ENCODE results near the gene IGF1R. TPM values are rescaled to one million over a fixed set of nuclear protein-coding genes. Genes with fewer than 3 reads are reported as not detected.

IGF1R gene
- total RNA-seq, 1 experiment from 2014 or later, result 125 TPM

- ChIA-PET CTCF (interaction anchor here (0.6 to 1.5 kb wide), 4 partner anchors 14 to 166 kb away, joined by 4 to 5 read pairs (median 4); no protein-coding TSS in a partner anchor), POLR2A (no interaction called here)
- H3K27ac Mint-ChIP-seq, result no peak overlapping the region
- no peak overlapping the region for H3K4me3 Mint-ChIP-seq
- no peaks in the 10 kb centered on the region for H3K27me3 Mint-ChIP-seq (ENCODE audit: low read depth)
- no peaks in the 10 kb centered on the region for H3K9me3 Mint-ChIP-seq
- no peaks in the 10 kb centered on the region for H3K36me3 Mint-ChIP-seq
- peak; percentile 61 for TF ChIP-seq ZNF121 (CRISPR knock-in tag; IDR thresholded peaks at IDR 0.05)
- TF ChIP-seq AFF4 (CRISPR knock-in tag; IDR thresholded peaks at IDR 0.05; ENCODE audit: borderline replicate concordance), result no peak
- no peak for TF ChIP-seq TEAD4 (CRISPR knock-in tag; IDR thresholded peaks at IDR 0.05)
- ATAC-seq, result no peak
- peaks cover 84% of the 10 kb centered on the region for H3K4me1 Mint-ChIP-seq
- no peak for DNase-seq (ENCODE audit: low spot score)
Observed at GRCh38 chr15:98684995-98685525, 36.7 kb downstream of the IGF1R start.

GRCh38 chr15:98686983-98687382 lies 38.6 kb downstream of the IGF1R start:
- Mint-ChIP-seq H3K4me1 (peaks cover 82% of the 10 kb centered on the region), H3K27me3 (ENCODE audit: low read depth) (no peaks in the 10 kb centered on the region), H3K4me3 (peak overlapping the region; percentile 12; the same call in 1 of the 2 replicates), H3K36me3 (no peaks in the 10 kb centered on the region), H3K9me3 (no peaks in the 10 kb centered on the region), H3K27ac (peak overlapping the region; percentile 63)
- no peak for TF ChIP-seq ATF2 (CRISPR knock-in tag; IDR thresholded peaks at IDR 0.05; ENCODE audit: borderline replicate concordance, low read depth)
- TF ChIP-seq ZNF396 (CRISPR knock-in tag; IDR thresholded peaks at IDR 0.05; ENCODE audit: borderline replicate concordance), result no peak
- no peak for TF ChIP-seq TEAD1 (CRISPR knock-in tag; IDR thresholded peaks at IDR 0.05)
- TF ChIP-seq ESRRA (CRISPR knock-in tag; IDR thresholded peaks at IDR 0.05; ENCODE audit: borderline replicate concordance), result no peak
- no peak for TF ChIP-seq FOXK1 (CRISPR knock-in tag; IDR thresholded peaks at IDR 0.05)
- no peak for TF ChIP-seq NR1H2 (CRISPR knock-in tag; IDR thresholded peaks at IDR 0.05)
- TF ChIP-seq, protein P1, sequence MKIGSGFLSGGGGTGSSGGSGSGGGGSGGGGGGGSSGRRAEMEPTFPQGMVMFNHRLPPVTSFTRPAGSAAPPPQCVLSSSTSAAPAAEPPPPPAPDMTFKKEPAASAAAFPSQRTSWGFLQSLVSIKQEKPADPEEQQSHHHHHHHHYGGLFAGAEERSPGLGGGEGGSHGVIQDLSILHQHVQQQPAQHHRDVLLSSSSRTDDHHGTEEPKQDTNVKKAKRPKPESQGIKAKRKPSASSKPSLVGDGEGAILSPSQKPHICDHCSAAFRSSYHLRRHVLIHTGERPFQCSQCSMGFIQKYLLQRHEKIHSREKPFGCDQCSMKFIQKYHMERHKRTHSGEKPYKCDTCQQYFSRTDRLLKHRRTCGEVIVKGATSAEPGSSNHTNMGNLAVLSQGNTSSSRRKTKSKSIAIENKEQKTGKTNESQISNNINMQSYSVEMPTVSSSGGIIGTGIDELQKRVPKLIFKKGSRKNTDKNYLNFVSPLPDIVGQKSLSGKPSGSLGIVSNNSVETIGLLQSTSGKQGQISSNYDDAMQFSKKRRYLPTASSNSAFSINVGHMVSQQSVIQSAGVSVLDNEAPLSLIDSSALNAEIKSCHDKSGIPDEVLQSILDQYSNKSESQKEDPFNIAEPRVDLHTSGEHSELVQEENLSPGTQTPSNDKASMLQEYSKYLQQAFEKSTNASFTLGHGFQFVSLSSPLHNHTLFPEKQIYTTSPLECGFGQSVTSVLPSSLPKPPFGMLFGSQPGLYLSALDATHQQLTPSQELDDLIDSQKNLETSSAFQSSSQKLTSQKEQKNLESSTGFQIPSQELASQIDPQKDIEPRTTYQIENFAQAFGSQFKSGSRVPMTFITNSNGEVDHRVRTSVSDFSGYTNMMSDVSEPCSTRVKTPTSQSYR (CRISPR knock-in tag; IDR thresholded peaks at IDR 0.05), result no peak
- no peak for TF ChIP-seq JUN (CRISPR knock-in tag; IDR thresholded peaks at IDR 0.05)
- TF ChIP-seq HMGA2 (CRISPR knock-in tag; IDR thresholded peaks at IDR 0.05), result no peak
- no peak for TF ChIP-seq TP53 (CRISPR knock-in tag; IDR thresholded peaks at IDR 0.05)
- no peak for TF ChIP-seq PRRX2 (CRISPR knock-in tag; IDR thresholded peaks at IDR 0.05)
- no peak for TF ChIP-seq ZSCAN18 (CRISPR knock-in tag; IDR thresholded peaks at IDR 0.05)
- TF ChIP-seq MYBL2 (CRISPR knock-in tag; IDR thresholded peaks at IDR 0.05), result no peak
- TF ChIP-seq IRF1 (CRISPR knock-in tag; IDR thresholded peaks at IDR 0.05), result no peak
- no peak for TF ChIP-seq ZNF232 (CRISPR knock-in tag; IDR thresholded peaks at IDR 0.05)
- TF ChIP-seq ZNF416 (CRISPR knock-in tag; IDR thresholded peaks at IDR 0.05), result no peak
- DNase-seq (ENCODE audit: low spot score), result no peak
- ChIA-PET POLR2A (interaction anchor here (0.8 kb wide), 1 partner anchor 38 kb away, joined by 3 read pairs; no protein-coding TSS in a partner anchor), CTCF (no interaction called here)
- peak; percentile 36 for ATAC-seq

All from WTC11 (cell line).